ENCODE data around the gene CIP2A. TPM values are rescaled to one million over a fixed set of nuclear protein-coding genes. Genes with fewer than 3 reads are reported as not detected.
"Not testable (repeated sequence)": the region's sequence is repeated elsewhere in the genome, so short reads cannot be mapped to it uniquely, and the experiment has no call there.

Gene CIP2A
- total RNA-seq (2014; rRNA removed): 59.3 and 64.6 TPM in 2 replicates
- 7.7 TPM for polyA plus RNA-seq (2012)

GRCh38 chr3:108589081-108589997, at the start of gene CIP2A, which contains the start of gene DZIP3:
Gene CIP2A (minus strand): TSS chr3:108589438. CDS start chr3:108589375, 63 bp downstream.
Gene DZIP3 (plus strand): TSS chr3:108589722. CDS start chr3:108605407, 15,685 bp downstream.
- DNase-seq (ENCODE audit: low read depth): peak; percentile 93

- no peak for DNase-seq (ENCODE audit: low read depth)
These were observed 40.7 kb upstream of the CIP2A start for GRCh38 chr3:108629974-108630373.

DNA sequence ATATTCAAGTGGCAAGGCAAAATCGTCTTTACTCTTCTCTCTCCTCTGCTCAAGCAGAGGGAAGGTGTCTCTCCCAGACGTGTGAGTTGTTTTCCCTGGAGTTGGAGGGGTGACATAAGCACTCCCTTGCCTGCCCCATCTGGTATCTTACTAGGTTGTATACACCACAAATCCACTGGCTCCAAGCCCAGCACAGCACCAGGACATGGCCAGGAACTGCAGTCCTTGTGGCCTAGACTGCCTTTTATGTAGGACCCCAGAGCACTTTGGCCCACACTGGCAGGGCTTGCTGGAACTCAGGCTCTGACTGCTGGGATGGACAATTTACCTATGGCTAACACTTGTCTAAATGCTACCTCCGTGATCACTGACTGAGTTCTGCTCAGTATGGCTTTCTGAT, 34.3 kb upstream of the CIP2A start:
- DNase-seq (ENCODE audit: low read depth): no peak

DNA sequence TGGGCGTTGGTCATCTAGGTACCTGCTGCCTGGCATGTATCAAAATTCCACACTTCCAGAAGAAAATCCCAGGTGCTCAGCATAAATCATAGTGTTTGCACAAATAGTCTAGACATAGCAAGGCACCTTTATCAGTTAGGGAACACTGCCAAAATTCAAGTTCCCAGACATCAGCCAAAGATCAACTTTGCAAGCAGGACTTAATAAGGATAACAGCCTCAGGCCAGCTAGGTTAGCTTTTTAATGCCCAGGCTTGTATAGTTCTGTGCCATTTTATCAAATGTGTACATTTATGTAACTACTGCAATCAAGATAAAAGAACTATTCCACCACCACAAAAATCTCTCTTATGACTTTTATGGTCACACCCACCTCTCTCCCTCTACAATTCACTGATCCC, 31.0 kb upstream of the CIP2A start:
- no peak for DNase-seq (ENCODE audit: low read depth)

DNA sequence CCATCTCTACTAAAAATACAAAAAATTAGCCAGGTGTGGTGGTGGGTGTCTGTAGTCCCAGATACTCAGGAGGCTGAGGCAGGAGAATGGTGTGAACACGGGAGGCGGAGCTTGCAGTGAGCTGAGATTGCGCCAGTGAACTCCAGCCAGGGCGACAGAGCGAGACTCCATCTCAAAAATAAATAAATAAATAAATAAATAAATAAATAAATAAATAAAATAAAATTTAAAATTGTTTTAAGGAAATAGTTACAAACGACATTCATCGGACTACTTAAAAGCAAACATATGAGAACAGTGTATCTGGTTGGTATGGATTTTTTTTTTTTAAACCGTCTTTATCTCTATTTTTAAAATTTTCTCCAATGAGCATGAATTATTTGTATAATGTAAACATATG, 26.9 kb upstream of the CIP2A start:
- not testable (repeated sequence) for DNase-seq (ENCODE audit: low read depth)

DNA sequence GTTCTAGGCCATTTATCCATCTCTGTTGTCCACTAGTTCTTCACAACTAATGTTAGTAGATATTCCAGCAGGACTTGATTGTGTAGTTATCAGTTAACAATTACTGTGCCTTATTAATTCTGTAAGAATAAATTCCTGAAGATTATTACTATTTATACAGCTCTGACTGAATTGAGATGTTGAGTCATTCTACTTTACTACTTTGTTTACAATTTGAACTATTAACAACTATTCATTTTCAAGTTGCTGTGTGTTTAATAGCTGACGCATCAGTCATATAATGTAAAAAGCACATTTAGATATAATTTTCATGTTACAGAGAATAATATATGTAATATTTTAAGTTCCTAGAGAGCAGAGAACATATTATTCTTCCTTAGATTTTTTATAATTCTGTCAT, 21.4 kb upstream of the CIP2A start:
- DNase-seq (ENCODE audit: low read depth): no peak

DNA sequence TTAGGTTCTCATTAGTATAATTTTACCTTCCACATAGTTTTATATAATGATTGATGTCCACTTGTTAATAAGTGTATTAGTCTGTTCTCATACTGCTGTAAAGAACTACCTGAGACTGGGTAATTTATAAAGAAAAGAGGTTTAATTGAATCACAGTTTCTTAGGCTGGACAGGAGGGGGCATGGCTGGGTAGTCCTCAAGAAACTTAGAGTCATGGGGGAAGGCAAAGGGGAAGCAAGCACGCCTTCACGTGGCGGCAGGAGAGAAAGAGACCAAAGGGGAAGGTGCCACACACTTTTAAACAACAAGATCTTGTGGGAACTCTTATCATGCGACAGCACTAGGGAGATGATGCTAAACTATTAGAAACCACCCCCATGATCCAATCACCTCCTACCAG, 19.5 kb upstream of the CIP2A start:
- no peak for DNase-seq (ENCODE audit: low read depth)

DNA sequence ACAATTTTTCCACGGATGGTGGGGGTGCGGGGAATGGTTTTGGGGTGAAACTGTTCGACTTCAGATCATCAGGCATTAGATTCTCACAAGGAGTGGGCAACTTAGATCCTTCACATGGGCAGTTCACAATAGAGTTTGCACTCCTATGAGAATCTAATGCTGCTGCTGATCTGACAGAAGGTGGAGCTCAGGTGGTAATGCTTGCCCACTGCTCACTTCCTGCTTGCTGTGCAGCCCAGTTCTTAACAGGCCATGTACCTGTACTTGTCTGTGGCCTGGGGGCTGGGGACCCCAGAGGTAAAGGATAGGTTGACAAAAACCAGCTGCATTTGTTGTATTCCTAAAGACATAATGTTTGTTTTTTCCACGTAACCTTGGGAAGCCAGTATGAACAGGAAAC, 16.3 kb upstream of the CIP2A start:
- no peak for DNase-seq (ENCODE audit: low read depth)

DNA sequence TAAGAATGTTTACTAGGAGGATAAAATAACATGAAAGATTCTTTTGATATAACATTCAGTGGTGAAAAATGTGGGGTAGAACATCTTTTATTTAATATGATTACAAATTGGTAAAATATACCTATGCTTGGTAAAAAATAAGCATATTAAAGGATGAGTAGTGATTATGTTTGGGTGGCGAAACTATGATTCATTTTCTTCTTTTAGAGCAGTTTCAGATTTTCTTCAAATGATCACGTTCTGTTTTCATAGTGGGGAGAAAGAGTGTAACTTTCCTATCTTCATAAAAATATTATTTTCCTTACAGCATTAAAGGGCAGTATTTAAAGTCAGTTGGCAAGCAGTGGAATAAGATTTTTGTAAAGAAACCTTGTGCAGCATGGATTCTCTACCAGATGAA, 15.8 kb upstream of the CIP2A start:
- DNase-seq (ENCODE audit: low read depth): no peak

GRCh38 chr3:108603691-108604090, 14.5 kb upstream of the CIP2A start:
- DNase-seq (ENCODE audit: low read depth): peak; percentile 42

DNA sequence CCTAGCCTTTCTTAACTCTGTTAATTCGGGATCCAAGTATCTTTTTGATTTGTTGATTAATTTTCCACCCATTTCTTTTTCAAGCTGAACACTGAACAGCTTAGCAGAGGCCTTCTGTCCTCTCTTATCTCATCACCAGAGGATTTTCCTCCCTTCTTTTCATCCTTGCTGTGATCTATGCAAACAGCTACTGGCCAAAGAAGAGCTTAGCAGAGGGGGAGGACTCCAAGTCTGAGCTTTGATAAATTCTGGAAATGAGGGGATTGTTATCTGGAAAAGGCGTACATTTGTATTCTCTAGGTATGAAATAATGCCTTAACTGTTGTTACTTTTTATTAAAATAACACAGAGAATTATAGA, 13.7 kb upstream of the CIP2A start:
- DNase-seq (ENCODE audit: low read depth): no peak

DNA sequence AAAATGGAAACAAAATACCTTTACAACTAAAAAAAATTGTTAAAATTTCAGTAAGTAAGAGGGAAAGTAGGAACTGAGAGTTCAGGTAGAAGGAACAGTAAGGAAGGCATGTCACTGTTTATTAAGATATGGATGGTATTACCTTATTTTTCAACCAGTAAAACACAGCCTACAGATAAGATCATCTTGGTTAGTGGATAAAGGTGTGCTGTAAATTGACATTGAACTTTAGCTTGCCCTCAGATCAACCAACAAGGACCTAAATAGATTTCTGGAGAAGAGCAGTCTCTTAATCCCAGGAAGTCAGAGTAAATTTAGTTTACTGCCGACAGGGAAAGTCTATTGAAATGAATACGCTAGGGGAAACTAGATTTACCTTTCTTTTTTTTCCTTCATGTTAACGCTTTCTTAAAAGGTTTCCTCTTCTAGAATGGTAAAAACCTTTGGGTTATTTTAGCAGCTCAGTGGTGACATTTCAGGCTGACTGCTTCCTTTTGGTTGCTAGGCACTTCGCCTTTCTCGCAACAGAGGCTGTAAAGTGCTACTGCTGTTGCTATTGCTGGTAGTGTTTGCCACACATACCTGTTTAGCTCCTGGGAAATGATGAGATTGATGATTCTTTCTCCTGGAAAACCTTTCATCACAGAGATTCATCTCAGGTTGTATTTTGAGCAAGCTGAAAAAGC, 13.2 kb upstream of the CIP2A start:
- no peak for DNase-seq (ENCODE audit: low read depth)

- DNase-seq (ENCODE audit: low read depth): no peak
These were observed 10.6 kb upstream of the CIP2A start for GRCh38 chr3:108599677-108600409.

DNA sequence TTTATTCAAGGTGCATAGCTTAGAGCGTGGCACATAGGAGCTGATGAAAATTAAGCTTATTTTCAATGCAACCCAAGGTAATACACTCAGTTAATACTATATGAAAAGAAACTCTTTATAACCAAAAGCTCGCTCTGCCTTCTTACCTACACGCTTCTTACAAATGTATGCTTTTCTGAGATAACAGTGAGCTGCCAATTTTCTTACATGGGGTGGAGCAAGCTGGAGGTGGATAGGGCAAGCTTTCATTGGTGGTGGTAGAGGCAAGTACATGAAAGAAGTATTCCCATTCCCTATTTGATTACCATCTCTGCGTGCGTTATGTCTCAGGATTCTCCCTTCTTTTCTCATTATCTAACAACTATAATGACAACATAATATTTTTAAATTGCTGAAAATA, 9.1 kb upstream of the CIP2A start:
- no peak for DNase-seq (ENCODE audit: low read depth)

GRCh38 chr3:108595321-108595720, 6.1 kb upstream of the CIP2A start:
- no peak for DNase-seq (ENCODE audit: low read depth)

DNA sequence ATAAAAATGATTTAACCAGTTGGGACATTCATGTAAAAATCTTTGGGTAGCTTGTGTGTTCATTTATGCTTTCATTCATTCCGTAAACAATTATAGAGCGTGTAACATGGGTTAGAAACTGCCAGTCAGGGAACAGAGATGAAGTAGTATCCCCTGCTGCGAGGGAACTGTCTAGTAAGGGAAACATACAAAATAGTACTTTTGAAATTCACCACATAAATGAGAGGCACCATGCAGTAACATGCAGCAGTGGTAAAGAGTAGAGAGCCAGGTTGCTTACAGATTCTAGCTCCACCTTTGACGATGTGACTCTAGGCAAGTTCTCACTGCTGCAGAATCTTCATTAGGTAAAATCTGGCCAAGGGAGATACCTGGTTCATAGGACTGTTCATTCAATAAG, 1.2 kb upstream of the CIP2A start:
- DNase-seq (ENCODE audit: low read depth): no peak

DNA sequence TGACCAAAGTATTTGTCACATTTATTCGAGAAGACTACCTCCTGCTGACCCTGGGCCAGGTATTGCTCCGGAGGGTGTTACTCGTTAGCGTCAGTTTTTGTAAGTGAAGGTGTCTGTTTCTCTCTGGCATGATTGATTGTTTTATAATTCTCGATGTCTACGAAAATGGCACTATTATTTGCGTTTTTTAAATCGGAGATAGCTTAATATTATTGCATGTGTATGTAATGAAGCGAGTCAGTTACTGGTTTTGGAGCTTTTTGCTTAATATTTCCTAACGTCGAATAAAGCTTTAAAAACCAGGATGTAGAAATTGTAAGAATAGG, 723 bp upstream of the CIP2A start:
- no peak for DNase-seq (ENCODE audit: low read depth)

DNA sequence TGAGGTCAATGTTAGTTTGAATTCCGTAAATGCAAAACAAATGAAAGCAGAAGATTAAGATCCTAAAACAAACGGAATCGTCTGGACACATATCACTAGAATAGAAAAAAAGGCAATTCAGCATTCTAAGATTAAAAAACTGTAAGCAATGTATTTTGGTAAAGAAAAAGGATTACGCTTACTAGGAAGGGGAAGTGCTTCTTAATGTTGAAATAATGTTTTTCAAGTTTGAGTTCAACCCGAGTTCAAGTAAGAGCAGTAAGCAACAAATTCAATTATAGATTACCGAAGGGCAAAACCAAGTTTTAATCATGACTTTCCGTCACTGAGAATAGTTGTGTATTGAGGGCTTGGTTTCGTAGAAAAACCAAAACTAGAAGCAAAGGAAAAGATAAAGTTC, 637 bp downstream of the CIP2A start:
- no peak for DNase-seq (ENCODE audit: low read depth)

GRCh38 chr3:108578064-108578463, 11.2 kb downstream of the CIP2A start:
- no peak for DNase-seq (ENCODE audit: low read depth)

DNA sequence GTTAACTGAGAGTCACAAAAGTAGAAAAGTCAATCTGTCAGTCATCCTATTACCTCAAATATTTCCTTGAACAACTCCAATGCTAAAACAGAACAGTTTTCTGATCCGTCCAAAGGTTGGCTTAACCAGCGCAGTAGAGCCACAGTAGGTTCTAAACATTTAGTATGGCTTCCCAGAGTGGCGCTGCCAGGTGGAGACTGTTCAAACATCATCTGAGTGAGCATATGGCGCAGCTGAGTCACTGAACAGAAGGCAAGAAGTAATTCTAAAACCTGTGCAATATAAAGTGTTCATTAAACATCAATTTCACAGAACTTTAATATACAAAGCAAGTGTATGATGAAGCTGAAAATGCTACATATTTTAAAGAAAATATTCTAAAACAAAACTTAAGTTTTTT, 19.9 kb downstream of the CIP2A start:
- DNase-seq (ENCODE audit: low read depth): peak; percentile 38

DNA sequence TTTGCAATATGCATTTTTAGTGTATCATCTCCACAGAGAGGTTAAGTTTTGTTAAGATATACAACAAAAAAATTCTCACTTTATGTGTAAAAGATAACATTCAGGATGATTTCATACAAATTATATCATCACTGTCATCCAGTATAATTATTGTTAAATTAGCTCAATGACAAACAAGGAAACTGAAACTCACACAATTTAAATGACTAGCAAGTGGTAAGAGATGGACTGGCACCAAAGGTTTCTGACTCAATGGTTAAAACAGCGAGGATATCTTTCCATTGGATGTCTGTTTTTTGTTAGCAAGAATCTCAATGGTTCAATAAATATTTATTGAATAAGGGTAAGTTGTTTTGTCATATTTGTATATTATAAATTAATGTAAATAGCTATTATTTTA, 22.6 kb downstream of the CIP2A start:
- DNase-seq (ENCODE audit: low read depth): no peak

DNA sequence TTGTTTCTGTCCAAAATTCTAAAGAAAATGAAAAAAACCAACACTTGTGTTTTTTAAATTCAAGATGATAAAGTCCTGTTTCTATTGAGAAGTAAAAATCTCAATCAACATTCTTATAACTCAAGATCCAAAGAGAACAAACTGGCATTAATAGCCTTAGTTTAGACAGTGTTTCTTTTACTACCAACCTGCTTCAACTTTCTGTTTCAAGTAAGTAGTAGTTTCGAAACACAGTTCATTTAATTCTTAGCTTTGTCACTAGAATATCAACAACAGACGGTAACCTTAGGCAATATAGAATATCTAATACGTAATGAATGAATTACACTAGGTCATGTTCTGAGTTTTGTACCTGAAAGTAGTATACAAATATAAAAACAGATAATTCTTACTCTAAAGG, 23.7 kb downstream of the CIP2A start:
- no peak for DNase-seq (ENCODE audit: low read depth)

Data from LHCN-M2 (cell line).